ENCODE measurements around the gene ARMH3.

Gene ARMH3

GRCh38 chr10:101894266-101894665 lies 161.7 kb downstream of the ARMH3 start:
- DNase-seq (ENCODE audit: low spot score), result no peak

GRCh38 chr10:101893510-101894120 lies 162.4 kb downstream of the ARMH3 start:
- no peak for DNase-seq (ENCODE audit: low spot score)

- no peak for DNase-seq (ENCODE audit: low spot score)
Observed at GRCh38 chr10:101892782-101893391, 163.1 kb downstream of the ARMH3 start.

- DNase-seq (ENCODE audit: low spot score), result peak; percentile 64
Observed at GRCh38 chr10:101889256-101890210, 166.4 kb downstream of the ARMH3 start.

- no peak for DNase-seq (ENCODE audit: low spot score)
Observed at GRCh38 chr10:101888251-101888949, 167.6 kb downstream of the ARMH3 start.

GRCh38 chr10:101887775-101888174 lies 168.2 kb downstream of the ARMH3 start:
- DNase-seq (ENCODE audit: low spot score), result no peak

GRCh38 chr10:101886521-101887312 lies 169.3 kb downstream of the ARMH3 start:
- no peak for DNase-seq (ENCODE audit: low spot score)

GRCh38 chr10:101881036-101881774 lies 174.8 kb downstream of the ARMH3 start:
- no peak for DNase-seq (ENCODE audit: low spot score)

GRCh38 chr10:101880232-101880573 lies 175.8 kb downstream of the ARMH3 start:
- DNase-seq (ENCODE audit: low spot score), result no peak

GRCh38 chr10:101879456-101880231 lies 176.3 kb downstream of the ARMH3 start:
- DNase-seq (ENCODE audit: low spot score), result no peak

GRCh38 chr10:101878869-101879268 lies 177.1 kb downstream of the ARMH3 start:
- DNase-seq (ENCODE audit: low spot score), result no peak

- DNase-seq (ENCODE audit: low spot score), result no peak
Observed at GRCh38 chr10:101875068-101875688, 180.8 kb downstream of the ARMH3 start.

GRCh38 chr10:101874252-101874651 lies 181.7 kb downstream of the ARMH3 start:
- no peak for DNase-seq (ENCODE audit: low spot score)

- DNase-seq (ENCODE audit: low spot score), result no peak
Observed at GRCh38 chr10:101867931-101868330, 188.0 kb downstream of the ARMH3 start.

GRCh38 chr10:101859530-101859929 lies 196.4 kb downstream of the ARMH3 start:
- DNase-seq (ENCODE audit: low spot score), result no peak

- no peak for DNase-seq (ENCODE audit: low spot score)
Observed at GRCh38 chr10:101858723-101859500, 197.1 kb downstream of the ARMH3 start.

- DNase-seq (ENCODE audit: low spot score), result no peak
Observed at GRCh38 chr10:101857802-101858476, 198.0 kb downstream of the ARMH3 start.

GRCh38 chr10:101856626-101857025 lies 199.3 kb downstream of the ARMH3 start:
- DNase-seq (ENCODE audit: low spot score), result no peak

Measured in CD4-positive, alpha-beta T cell treated with Interleukin-15 for 4 hours (primary cell).